ENCODE data around the gene UVRAG. TPM values are rescaled to one million over a fixed set of nuclear protein-coding genes. Genes with fewer than 3 reads are reported as not detected.
"Not testable (repeated sequence)": the region's sequence is repeated elsewhere in the genome, so short reads cannot be mapped to it uniquely, and the experiment has no call there.

UVRAG gene
- polyA plus RNA-seq, 3 donors = 15.6 to 17.3 (median 16.7) TPM

DNA sequence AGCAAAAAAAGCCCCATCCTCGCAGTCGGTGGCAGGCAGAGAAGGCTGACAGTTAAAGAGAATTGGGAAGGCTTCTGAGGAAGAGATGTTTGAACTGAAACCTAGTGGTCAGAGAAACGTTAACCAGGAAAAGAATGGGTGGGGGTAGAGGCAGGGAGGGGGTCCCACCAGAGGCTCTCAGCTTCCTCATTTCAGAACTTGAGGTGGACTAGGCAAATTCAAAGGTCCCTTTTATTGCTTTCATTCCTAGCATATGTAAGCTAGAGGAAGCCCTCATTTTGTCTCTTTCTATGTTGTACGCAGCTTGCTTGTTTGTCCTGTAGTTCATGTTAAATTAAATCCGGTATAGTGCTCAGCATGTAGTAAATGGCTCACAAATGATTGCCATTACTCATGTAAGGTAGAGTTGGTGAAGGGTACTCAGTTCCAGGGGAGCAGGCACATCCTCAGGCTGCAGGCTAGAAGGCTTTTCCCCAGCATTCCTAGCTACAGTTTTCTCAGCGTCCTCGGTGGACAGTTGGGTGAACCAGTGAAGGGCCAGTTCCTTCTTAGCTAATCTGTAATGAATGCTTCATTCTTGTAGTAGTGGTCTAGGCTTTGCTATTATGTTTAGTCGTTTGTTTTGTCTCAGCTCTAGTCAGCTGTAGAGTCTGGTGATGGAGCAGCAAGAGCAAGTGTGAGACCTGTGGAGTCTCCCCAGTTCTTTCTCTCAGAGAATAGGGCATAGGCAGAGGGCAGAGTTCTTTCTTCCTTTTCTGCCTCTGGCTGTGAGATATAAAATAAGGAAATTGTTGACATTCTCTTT lies 58.6 kb downstream of the UVRAG start:
- DNase-seq = no peak

DNA sequence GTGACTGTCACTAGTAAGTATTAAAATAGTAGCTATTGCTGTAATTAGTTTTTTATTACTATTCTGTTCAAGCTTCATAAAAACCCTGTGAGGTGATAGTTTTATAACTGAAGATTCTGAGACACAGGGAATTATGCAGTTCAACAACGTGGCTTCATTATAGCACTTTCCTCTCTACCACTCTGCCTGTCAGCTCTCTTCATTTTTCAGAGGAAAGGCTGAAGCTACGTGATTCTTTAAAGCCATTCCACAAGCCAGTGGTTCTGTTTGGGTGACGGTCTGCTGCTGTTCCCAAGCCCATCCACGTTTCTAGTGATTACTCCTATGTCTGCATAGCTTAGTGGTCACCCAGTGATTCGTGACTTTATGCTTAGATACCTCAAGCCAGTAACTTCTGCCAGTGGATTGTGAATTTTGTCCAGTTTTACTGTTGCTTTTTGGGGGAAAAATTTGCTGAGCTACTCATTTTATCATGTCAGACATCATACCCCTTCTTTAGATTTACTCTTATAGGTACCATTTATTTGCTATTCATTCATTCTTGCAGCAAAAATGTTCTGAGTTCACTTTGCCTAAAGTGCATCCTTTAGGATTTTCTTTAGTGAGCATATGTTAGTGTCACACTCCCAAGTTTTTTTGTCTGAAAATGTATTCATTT lies 59.8 kb downstream of the UVRAG start:
- no peak for DNase-seq

DNA sequence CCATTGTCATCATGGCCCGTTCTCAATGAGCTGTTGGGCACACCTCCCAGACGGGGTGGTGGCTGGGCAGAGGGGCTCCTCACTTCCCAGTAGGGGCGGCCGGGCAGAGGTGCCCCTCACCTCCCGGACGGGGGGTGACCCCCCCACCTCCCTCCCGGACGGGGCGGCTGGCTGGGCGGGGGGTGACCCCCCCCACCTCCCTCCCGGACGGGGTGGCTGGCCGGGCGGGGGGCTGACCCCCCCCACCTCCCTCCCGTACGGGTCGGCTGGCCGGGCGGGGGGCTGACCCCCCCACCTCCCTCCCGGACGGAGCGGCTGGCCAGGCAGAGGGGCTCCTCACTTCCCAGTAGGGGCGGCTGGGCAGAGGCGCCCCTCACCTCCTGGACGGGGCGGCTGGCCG lies 62.3 kb downstream of the UVRAG start:
- not testable (repeated sequence) for DNase-seq

DNA sequence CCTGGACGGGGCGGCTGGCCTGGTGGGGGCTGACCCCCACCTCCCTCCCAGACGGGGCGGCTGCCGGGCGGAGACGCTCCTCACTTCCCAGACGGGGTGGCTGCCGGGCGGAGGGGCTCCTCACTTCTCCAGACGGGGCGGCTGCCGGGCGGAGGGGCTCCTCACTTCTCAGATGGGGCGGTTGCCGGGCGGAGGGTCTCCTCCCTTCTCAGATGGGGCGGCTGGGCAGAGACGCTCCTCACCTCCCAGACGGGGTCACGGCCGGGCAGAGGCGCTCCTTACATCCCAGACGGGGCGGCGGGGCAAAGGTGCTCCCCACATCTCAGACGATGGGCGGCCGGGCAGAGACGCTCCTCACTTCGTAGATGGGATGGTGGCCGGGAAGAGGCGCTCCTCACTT lies 62.9 kb downstream of the UVRAG start:
- not testable (repeated sequence) for DNase-seq

DNA sequence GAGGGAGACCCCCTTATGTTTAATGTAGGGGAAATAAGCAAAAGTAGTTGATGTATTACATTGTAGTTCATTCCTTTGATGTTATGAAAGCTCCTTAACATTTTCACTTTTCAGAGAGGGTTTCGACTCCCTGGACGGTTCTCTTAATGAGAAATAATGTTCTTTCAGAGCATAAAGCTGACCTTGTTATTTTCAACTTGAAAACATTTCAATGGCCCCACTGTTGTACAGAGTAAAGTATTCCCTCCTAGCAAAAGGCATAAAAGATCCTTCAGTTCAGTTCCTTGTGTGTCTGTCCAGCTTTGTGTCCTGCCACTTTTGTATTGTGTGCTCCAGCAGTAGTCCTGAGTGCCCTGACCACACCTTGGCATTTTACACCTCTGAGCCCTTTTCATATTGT lies 63.9 kb downstream of the UVRAG start:
- no peak for DNase-seq

DNA sequence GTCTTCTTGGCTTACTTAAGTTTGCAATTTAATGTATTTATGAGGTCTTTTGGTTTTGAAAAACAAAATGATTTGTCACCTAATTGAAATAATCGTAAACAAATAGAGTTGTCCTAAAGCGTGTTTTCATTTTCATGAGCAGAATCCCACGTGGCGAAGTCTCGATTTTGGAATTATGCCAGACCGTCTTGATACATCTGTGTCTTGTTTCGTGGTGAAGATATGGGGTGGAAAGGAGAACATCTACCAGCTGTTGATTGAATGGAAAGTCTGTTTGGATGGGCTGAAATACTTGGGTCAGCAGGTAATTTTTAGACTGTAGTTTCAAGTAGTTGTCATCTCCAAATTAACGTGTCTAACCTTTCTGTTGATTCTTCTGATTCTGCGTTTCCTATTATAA lies 64.7 kb downstream of the UVRAG start:
- no peak for DNase-seq

DNA sequence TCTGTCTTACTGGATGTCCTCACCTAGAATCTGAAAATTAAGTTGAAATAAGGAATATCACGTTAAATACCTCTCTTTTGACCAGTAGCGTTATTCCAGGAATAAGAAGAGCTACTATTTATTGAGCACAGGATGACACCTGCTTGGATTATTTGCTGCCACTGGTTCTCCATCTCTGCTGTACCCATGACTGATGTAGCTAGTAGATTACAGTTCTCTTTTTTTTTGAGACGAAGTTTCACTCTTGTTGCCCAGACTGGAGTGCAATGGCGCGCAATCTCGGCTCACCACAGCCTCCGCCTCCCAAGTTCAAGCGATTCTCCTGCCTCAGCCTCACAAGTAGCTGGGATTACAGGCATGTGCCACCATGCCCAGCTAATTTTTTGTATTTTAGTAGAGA lies 65.3 kb downstream of the UVRAG start:
- DNase-seq = not testable (repeated sequence)

DNA sequence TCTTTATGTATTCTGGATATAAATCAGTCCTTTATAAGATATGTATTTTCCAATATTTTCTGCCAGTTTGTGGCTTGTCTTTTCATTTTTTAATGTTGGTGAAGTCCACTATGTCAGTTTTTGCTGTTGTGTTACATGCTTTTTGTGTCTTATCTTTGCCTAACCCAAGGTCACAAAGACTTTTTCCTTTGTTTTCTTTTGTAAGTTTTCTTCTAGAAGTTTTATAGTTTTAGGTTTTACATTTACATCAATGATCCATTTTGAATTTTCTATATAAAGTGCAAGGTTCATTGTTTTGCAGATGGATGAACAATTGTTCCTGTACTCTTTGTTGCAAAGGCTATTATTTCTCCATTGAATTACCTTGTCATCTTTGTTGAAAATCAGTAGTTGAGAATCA lies 69.3 kb downstream of the UVRAG start:
- no peak for DNase-seq

DNA sequence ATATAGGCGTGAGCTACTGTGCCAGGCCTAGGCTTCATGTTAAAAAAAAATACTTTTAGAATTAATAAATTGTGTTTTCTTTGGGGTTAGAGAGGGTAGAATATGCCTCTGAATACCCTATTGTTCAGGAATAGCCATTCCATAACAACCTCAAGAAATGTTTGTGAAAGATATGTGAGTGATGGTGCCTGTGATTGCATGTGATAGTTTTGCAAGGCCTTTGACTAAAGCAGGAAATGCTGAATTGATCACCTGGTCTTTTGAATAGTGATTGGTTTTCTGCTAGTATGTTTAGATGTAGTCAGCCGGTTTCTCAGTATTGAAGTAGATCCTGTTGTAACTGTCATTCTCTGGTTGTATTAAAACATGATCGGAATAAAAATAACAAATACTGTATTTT lies 73.4 kb downstream of the UVRAG start:
- DNase-seq = no peak

DNA sequence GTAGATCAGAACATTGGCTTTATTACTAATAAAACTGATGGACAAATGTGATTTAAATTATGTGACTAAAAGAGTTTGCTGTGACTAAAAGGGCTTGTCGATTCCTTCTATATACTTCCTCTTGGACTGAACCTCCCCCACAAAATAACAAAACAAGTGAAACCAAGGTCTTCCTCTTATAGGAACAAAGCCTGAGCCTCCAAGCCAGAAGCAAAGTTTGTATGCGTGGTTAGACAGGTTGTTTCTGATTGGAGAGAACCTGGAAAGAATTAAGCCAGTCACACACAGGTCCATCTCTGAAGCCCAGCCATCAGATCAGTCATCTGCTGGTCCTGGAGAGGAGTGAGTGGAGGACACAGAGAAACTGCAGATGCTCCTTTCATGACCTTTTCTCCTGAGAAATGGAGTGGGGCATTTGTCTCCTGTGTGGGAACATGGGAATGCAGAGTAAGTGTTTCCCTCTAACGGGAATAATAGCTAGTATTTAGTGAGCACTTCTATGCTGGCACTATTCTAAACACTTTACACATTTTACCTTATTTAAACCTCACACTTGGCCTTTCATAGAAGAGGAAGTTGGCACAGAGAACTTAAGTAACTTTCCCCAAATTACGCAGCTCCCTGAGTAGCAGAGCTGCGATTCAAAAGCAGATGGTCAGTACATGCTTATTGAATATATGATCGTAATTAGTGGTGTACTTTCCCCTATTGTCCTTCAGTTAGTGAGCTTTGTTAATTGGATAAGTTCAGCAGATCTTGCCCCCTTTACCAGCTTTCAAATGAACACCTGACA lies 77.1 kb downstream of the UVRAG start:
- no peak for DNase-seq

DNA sequence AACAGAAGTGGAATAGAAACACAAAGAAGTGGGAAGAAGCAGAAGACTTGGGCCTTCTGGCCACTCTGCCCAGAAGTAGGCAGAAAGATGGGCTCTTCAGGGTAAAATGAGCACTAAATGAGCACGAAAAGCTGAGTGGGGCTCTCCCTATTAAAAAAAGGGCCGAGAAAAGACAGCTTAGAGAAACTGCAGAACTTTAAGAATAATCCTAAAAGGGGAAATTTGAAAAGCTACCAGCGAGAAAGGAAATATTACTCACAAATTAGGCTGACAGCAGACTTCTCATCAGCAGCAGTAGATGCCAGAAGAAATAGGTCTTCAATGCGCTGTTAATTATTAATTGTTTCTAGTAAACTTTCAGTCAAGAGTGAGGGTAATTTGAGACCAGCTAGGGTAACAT lies 78.2 kb downstream of the UVRAG start:
- DNase-seq = no peak

DNA sequence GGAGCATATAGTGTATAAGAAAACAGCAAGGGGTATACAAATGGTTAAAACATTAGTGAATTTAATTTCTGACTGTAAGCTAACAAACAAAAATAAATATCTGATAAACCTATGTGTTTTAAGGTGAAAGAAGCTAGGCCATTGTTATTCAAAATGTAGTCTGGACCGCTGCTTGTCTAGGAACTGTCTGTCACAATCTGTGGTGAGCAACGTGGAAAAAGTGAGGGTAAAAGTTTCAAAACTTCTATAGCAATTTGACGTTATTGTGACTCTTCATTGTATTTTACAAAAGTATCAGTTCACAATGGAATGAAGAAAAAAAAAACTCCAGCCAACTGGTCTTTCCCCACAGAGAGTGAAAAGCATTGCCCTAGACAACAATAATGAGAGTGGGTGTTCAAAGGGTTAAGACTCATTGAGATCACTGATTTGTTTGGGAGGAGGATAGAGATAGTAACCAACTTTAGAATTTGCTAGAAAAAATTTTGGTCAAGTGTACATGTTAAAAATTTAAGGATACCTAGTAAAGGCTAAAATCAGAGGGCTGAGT lies 79.1 kb downstream of the UVRAG start:
- DNase-seq = no peak

DNA sequence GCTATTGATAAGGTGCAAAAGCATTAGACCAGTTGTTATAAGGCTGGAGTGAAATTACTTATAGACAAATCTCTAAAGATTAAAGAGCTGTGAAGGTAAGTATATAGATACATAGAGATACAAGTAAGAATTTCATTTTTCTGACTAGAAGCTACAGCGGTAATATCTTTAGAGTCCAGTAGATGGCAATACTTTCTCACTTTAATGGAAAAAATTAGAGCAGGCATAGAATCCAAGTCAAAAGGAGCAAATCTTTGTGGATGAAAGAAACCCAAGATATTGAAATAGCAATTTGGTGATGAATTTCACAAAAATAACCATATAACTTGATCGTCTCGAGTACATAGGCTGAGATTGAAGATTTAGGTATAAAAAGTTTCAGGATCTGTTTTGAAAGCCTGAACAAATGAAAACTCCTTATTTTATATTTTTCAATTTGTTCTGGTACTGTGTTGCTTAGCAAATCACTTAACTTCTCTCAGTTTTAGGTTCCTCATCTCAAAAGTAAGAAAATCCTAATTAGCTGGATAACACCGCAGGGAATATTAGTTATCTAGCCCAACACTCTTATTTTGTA lies 81.9 kb downstream of the UVRAG start:
- DNase-seq = peak; percentile 43

DNA sequence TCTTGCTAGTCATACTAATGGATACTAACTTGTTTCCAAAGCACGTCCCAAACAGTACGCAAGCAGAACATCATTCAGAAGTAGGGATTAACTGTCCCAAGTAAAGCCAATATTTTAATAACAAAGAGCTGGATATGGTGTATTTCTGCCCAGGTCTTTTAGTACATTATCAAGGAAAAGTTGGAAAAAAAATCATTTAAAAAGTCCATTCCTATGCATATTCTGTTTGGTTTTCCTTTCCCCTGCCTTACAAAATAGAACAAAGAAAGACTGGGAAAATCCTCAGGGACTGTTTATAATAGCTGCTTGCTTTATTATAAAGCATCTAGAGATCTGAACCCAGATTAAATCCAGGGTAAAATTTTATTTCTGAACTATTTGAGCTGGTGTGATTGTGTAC lies 83.9 kb downstream of the UVRAG start:
- DNase-seq = no peak

DNA sequence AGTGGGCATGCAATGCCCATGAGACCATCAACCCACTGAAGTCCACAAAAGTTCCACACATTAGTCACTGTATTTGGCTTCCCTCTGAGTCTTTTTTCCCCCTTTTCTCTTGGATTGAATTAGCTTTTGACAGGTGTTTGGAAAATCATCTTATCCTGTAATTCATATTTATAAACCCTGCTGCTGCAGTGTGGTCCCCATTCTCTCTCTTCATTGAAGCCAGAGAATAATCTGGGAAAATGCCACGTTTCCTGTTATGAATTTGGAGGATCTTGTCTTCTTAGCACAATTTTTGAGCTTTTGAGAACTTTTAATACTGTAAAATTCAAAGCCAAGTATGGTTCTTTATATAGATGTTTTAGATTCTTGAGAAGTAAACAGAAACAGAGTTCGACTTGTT lies 84.8 kb downstream of the UVRAG start:
- DNase-seq = no peak

DNA sequence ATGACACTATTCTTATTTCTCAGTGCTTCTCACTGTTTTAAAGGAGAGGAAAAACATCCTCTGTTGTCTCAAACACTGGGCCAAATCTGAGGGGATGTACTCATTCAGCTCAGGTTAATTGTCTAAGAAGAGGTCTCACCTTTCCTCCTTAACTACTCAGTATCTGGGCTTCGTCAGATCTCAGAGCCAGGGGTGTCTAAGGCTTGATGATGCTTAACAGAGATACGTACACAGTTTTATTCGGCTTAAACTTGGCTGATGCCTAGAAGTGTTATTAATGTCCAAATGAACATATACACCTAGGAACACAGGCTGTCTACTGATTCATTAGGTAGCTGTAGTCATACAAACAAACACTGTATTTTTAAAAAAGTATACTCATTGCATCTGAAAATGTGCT lies 85.8 kb downstream of the UVRAG start:
- no peak for DNase-seq

DNA sequence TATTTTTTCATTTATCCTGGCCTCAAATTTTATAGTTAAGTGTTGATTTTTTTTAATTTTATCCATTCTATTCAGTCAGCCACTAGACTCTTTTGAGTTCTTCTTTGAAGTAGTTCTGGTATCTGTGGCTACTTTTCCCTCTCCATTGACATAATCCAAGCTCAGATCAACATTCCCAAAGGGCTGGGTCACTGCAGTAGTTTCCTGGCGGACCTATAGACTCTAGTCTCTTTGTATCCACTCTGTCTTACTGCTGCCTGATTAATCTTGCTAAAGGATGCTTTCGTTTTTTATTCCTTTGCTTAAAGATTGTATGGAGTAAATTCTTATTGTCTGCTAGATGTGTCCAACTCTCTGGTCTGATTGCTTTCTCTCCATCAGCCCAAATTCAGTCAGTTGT lies 87.6 kb downstream of the UVRAG start:
- DNase-seq = no peak

DNA sequence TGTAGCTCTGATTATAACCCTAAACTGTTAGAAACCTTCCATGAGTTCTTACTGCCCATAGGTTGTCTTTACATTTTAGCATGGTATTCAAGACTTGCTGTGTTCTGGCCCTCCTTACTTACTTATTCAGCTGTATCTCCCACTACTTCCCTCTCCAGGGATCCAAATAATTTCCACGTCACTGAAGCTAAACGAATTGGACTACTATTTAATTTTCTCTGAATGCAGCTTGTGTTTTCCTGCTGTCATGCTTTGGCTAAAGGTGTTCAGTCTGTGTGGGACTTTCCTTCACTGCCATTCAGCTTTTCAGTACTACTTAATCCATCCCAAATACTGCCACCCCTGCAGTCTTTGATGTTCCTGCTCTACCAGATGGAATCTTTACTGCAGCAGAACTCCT lies 88.3 kb downstream of the UVRAG start:
- no peak for DNase-seq

DNA sequence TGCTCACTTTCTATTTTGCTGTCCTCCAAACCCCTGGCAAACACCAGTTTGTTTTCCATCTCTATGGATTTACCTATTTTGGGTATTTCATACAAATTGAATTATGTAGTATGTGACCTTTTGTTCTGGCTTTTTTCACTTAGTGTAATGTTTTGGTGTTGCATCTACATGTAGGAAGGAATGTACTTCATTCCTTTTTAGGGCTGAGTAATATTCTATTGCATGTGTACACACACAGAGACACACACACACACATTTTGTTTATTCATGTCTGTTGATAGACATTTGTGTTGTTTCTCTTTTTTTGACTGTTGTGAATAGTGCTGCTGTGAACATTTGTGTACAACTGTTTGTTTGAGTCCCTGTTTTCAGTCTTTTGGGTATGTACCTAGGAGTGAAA lies 90.4 kb downstream of the UVRAG start:
- no peak for DNase-seq

DNA sequence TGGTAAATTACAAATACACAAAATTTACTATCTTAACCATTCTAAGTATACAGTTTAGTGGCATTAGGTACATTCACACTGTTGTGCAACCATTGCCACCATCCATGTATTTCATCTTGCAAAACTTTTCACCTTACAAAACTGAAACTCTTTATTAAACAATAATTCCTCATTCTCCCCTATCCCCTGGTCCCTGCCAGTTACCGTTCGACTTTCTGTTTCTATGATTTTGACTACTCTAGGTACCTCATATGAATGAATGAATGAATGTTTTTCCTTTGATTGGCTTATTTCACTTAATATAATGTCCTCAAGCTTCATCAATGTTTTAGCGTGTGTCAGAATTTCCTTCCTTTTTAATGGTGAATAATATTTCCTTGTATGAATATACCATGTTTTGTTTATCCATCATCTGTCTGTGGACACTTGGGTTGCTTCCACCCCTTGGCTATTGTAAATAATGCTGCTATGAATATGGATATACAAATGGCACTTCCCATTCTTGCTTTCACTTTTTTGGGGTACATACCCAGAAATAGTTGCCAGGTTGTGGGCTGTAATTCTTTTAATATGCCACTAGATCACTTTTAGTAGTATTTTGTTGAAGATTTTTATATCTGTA lies 93.0 kb downstream of the UVRAG start:
- no peak for DNase-seq

DNA sequence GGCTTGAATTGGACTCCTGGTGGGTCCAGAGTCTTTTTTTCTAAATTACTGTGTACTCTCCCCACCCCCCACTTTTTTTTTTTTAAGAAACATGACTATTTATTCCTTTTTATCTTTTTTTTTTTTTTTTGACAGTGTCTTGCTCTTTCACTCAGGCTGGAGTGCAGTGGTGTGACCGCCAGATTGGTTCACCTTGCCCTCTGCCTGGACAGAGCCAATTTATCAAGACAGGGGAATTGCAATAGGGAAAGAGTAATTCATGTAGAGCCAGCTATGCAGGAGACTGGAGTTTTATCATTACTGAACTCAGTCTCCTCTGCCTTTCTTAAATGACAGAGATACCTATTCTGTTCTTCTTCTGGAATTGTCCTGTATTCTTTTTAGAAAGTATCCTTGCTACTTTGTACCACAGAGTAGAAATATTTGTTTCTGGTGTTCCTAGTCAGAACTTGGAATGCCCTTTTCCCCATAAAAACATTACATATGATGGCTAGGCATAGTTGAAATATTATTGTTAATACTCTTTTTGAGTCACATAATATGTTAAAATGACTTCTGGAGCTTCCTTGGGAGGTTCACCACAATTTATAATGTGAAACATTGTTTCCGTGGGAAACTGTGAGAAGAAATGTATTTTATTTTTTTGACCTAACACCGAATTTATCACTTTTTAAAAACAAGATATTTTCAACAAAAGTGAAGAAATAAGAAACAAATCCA lies 95.6 kb downstream of the UVRAG start:
- no peak for DNase-seq
